Stimulated activated CD8-positive, alpha-beta memory T cell treated with anti-CD3 and anti-CD28 coated beads, Interleukin-7, amount 100 ng/mL, for 48 hours (primary cell): Measurements from ENCODE around the gene ENDOD1.
"Not testable (repeated sequence)": the region's sequence is repeated elsewhere in the genome, so short reads cannot be mapped to it uniquely, and the experiment has no call there.

Experiments used
- DNase-seq, 2 donors: peaks; one replicate each; pipeline ENCODE4 v3.0.0-alpha.2; 2020; ENCODE audit warnings: low read depth in 1 of 2; ENCODE audit errors: extremely low read depth in 1 of 2

ENDOD1 gene

GRCh38 chr11:95102733-95103132, 13.1 kb downstream of the ENDOD1 start:
- no peak for DNase-seq

GRCh38 chr11:95103701-95104100, 14.1 kb downstream of the ENDOD1 start:
- DNase-seq, result no peak

- no peak for DNase-seq
Observed at GRCh38 chr11:95104121-95104830, 14.6 kb downstream of the ENDOD1 start.

- no peak for DNase-seq
Observed at GRCh38 chr11:95104856-95105255, 15.2 kb downstream of the ENDOD1 start.

- no peak for DNase-seq
Observed at GRCh38 chr11:95108159-95108611, 18.5 kb downstream of the ENDOD1 start.

- no peak for DNase-seq
Observed at GRCh38 chr11:95108671-95109551, 19.3 kb downstream of the ENDOD1 start.

- DNase-seq, result not testable (repeated sequence)
Observed at GRCh38 chr11:95111471-95111870, 21.8 kb downstream of the ENDOD1 start.

GRCh38 chr11:95111923-95112540, 22.4 kb downstream of the ENDOD1 start:
- DNase-seq, result no peak

- no peak for DNase-seq
Observed at GRCh38 chr11:95115597-95115996, 26.0 kb downstream of the ENDOD1 start.

GRCh38 chr11:95119361-95120060, 29.9 kb downstream of the ENDOD1 start:
- no peak for DNase-seq

GRCh38 chr11:95121698-95122097, 32.1 kb downstream of the ENDOD1 start:
- DNase-seq, result no peak

GRCh38 chr11:95123556-95123955, 33.9 kb downstream of the ENDOD1 start:
- no peak for DNase-seq

- DNase-seq, result no peak
Observed at GRCh38 chr11:95128602-95129001, 39.0 kb downstream of the ENDOD1 start.

GRCh38 chr11:95132956-95133355, 43.3 kb downstream of the ENDOD1 start:
- DNase-seq, result no peak

- no peak for DNase-seq
Observed at GRCh38 chr11:95134491-95134890, 44.8 kb downstream of the ENDOD1 start.

- no peak for DNase-seq
Observed at GRCh38 chr11:95135155-95135554, 45.5 kb downstream of the ENDOD1 start.

- DNase-seq, result no peak
Observed at GRCh38 chr11:95135880-95136279, 46.2 kb downstream of the ENDOD1 start.

GRCh38 chr11:95136747-95137146, 47.1 kb downstream of the ENDOD1 start:
- not testable (repeated sequence) for DNase-seq

- no peak for DNase-seq
Observed at GRCh38 chr11:95137299-95137698, 47.7 kb downstream of the ENDOD1 start.

- no peak for DNase-seq
Observed at GRCh38 chr11:95138448-95138847, 48.8 kb downstream of the ENDOD1 start.
